IMR-90 (cell line): ENCODE data around the gene DUS4L.

Experiments used
- BHLHE40 ChIP-seq: fragments of 150-350 bp; IDR thresholded peaks from 2 replicates; pipeline ENCODE4 v1.6.1; 2016; ENCODE audit warnings: mild to moderate bottlenecking, low read depth, low read length
- MAZ ChIP-seq: IDR thresholded peaks from 2 replicates; pipeline ENCODE4 v1.6.1; 2012; ENCODE audit warnings: low read depth, mild to moderate bottlenecking, low read length, improper control_type of control experiment, moderate library complexity, borderline replicate concordance
- MXI1 ChIP-seq: IDR thresholded peaks from 2 replicates; pipeline ENCODE4 v1.6.1; 2012; ENCODE audit warnings: low read depth, mild to moderate bottlenecking, low read length, moderate library complexity, borderline replicate concordance
- POLR2A ChIP-seq: IDR thresholded peaks from 2 replicates; pipeline ENCODE4 v1.6.1; 2012; ENCODE audit warnings: mild to moderate bottlenecking, low read depth, low read length
- RAD21 ChIP-seq: IDR thresholded peaks from 2 replicates; pipeline ENCODE4 v1.6.1; 2012; ENCODE audit warnings: low read length, improper control_type of control experiment
- RCOR1 ChIP-seq: IDR thresholded peaks from 2 replicates; pipeline ENCODE4 v1.6.1; 2012; ENCODE audit warnings: mild to moderate bottlenecking, low read length, improper control_type of control experiment; ENCODE audit not compliant: insufficient replicate concordance
- RFX5 ChIP-seq: IDR thresholded peaks from 2 replicates; pipeline ENCODE4 v1.8.0; 2012; ENCODE audit warnings: low read depth, mild to moderate bottlenecking, low read length, moderate library complexity
- TF ChIP-seq, protein P1 (sequence below): conservative IDR thresholded peaks from 2 replicates; pipeline ENCODE4 v1.5.1; 2012; ENCODE audit warnings: mild to moderate bottlenecking, low read depth, low read length, improper control_type of control experiment
- TF ChIP-seq, protein P2 (sequence below): fragments of 150-350 bp; IDR thresholded peaks from 2 replicates; pipeline ENCODE4 v1.6.1; 2016; ENCODE audit warnings: low read depth, mild to moderate bottlenecking, low read length, moderate library complexity, borderline replicate concordance

DNA sequence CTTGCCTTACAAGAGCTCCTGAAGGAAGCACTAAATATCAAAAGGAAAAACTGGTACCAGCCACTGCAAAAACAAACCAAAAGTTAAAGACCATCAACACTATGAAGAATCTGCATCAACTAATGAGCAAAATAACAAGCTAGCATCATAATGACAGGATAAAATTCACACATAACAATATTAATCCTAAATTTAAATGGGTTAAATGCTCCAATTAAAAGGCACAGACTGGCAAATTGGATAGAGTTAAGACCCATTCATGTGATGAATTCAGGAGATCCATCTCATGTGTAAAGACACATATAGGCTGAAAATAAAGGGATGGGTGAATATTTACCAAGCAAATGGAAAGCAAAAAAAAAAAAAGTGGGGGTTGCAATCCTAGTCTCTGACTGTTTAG is 29.6 kb upstream of the DUS4L start:
- TF ChIP-seq POLR2A (no peak), MXI1 (no peak), RFX5 (no peak), RCOR1 (no peak), BHLHE40 (no peak), RAD21 (no peak), MAZ (no peak)
- TF ChIP-seq, protein P1, sequence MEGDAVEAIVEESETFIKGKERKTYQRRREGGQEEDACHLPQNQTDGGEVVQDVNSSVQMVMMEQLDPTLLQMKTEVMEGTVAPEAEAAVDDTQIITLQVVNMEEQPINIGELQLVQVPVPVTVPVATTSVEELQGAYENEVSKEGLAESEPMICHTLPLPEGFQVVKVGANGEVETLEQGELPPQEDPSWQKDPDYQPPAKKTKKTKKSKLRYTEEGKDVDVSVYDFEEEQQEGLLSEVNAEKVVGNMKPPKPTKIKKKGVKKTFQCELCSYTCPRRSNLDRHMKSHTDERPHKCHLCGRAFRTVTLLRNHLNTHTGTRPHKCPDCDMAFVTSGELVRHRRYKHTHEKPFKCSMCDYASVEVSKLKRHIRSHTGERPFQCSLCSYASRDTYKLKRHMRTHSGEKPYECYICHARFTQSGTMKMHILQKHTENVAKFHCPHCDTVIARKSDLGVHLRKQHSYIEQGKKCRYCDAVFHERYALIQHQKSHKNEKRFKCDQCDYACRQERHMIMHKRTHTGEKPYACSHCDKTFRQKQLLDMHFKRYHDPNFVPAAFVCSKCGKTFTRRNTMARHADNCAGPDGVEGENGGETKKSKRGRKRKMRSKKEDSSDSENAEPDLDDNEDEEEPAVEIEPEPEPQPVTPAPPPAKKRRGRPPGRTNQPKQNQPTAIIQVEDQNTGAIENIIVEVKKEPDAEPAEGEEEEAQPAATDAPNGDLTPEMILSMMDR: no peak
- TF ChIP-seq, protein P2, sequence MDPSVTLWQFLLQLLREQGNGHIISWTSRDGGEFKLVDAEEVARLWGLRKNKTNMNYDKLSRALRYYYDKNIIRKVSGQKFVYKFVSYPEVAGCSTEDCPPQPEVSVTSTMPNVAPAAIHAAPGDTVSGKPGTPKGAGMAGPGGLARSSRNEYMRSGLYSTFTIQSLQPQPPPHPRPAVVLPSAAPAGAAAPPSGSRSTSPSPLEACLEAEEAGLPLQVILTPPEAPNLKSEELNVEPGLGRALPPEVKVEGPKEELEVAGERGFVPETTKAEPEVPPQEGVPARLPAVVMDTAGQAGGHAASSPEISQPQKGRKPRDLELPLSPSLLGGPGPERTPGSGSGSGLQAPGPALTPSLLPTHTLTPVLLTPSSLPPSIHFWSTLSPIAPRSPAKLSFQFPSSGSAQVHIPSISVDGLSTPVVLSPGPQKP: no peak
